GM12878 (cell line): Measurements from ENCODE around the gene GIGYF2. TPM values are rescaled to one million over a fixed set of nuclear protein-coding genes. Genes with fewer than 3 reads are reported as not detected.

ENCODE experiments used
- ATAC-seq: fragments of 200-7000 bp; cut with Tn5 transposase; 3 replicates; pipeline ENCODE4 v1.9.1; 2020; ENCODE audit warnings: mild to moderate bottlenecking, moderate library complexity
- BruUV-seq: library from RNA; stranded (reverse); fragments of 400-500 nt; replicated peaks from 2 replicates; lab custom pipeline; 2021; lab: Mats Ljungman, UMichigan
- CTCF ChIA-PET: fragments of 300-600 bp; sonication (Branson Sonifier 250); formaldehyde crosslinking; extraction: SDS; loops from one replicate; lab custom pipeline; 2021; ENCODE audit warnings: inconsistent platforms; lab: Yijun Ruan, JAX
- POLR2A ChIA-PET: fragments of 350-600 bp; formaldehyde crosslinking; extraction: SDS; loops from one replicate; lab custom pipeline; 2021; ENCODE audit warnings: inconsistent platforms; lab: Charles Lee
- RAD21 ChIA-PET: fragments of 300-600 bp; sonication (Branson Sonifier 250); formaldehyde crosslinking; loops from one replicate; lab custom pipeline; 2023; ENCODE audit warnings: antibody characterized with exemption; ENCODE audit not compliant: unreplicated experiment; lab: Charles Lee
- SMC1A ChIA-PET: fragments of 300-600 bp; sonication (Branson Sonifier 250); formaldehyde crosslinking; loops from one replicate; lab custom pipeline; 2023; ENCODE audit not compliant: unreplicated experiment, uncharacterized antibody; lab: Charles Lee
- DNase-seq: peaks from one replicate; pipeline ENCODE4 v3.0.0-alpha.2; 2011; ENCODE audit warnings: low read depth, low spot score
- FAIRE-seq: peaks from 3 replicates; lab custom pipeline; 2011; peaks lifted over from hg19 to GRCh38; lab: Jason Lieb, UNC
- H2AFZ ChIP-seq: 2 replicates; pipeline ENCODE4 v1.6.0; 2011; ENCODE audit warnings: low read depth, low read length, control low read depth; ENCODE audit not compliant: control insufficient read depth
- H3K27ac ChIP-seq: 2 replicates; pipeline ENCODE4 v1.5.1; 2011; ENCODE audit warnings: control low read depth; ENCODE audit not compliant: control insufficient read depth, insufficient read depth
- H3K27me3 ChIP-seq, 2 experiments: replicated peaks in 1 of 2; 2 replicates each; pipeline versions ENCODE4 v1.6.0 to v1.6.1; 2011; ENCODE audit warnings: low read length in 1 of 2; ENCODE audit not compliant: control insufficient read depth in 2 of 2, insufficient read depth in 2 of 2
- H3K36me3 ChIP-seq, 2 experiments: 2 replicates each; pipeline ENCODE4 v1.5.1; 2011; ENCODE audit warnings: low read length in 1 of 2; ENCODE audit not compliant: control insufficient read depth in 2 of 2, insufficient read depth in 2 of 2
- H3K4me1 ChIP-seq: 2 replicates; pipeline ENCODE4 v1.6.1; 2011; ENCODE audit warnings: mild to moderate bottlenecking, low read length, moderate library complexity, mixed read lengths; ENCODE audit not compliant: control insufficient read depth, insufficient read depth
- H3K4me2 ChIP-seq: 2 replicates; pipeline ENCODE4 v1.6.0; 2011; ENCODE audit warnings: control low read depth; ENCODE audit not compliant: control insufficient read depth, insufficient read depth
- H3K4me3 ChIP-seq: fragments of 200-600 bp; sonication (generic); 2 replicates; pipeline ENCODE4 v1.5.1; 2016
- H3K79me2 ChIP-seq: 2 replicates; pipeline ENCODE4 v1.6.0; 2011; ENCODE audit warnings: low read length; ENCODE audit not compliant: control insufficient read depth, insufficient read depth
- H3K9ac ChIP-seq: 2 replicates; pipeline ENCODE4 v1.8.0; 2011; ENCODE audit warnings: low read length, control low read depth, mixed read lengths; ENCODE audit not compliant: control insufficient read depth, insufficient read depth
- H3K9me3 ChIP-seq: replicated peaks from 3 replicates; pipeline ENCODE4 v1.5.1; 2011; ENCODE audit warnings: mild to moderate bottlenecking, low read length; ENCODE audit not compliant: control insufficient read depth, insufficient read depth
- H4K20me1 ChIP-seq: 2 replicates; pipeline ENCODE4 v1.6.0; 2011; ENCODE audit not compliant: control insufficient read depth, insufficient read depth
- ASH2L ChIP-seq: fragments of 300-600, 200-600 bp; sonication (generic); IDR thresholded peaks from 2 replicates; pipeline ENCODE4 v1.6.1; 2017; ENCODE audit warnings: low read depth, mild to moderate bottlenecking, borderline replicate concordance
- ATF2 ChIP-seq: IDR thresholded peaks from 2 replicates; pipeline ENCODE4 v1.6.1; 2012; ENCODE audit warnings: low read length, inconsistent platforms
- ATF7 ChIP-seq: fragments of 450-650 bp; IDR thresholded peaks from 2 replicates; pipeline ENCODE4 v1.6.1; 2016; ENCODE audit warnings: low read depth, mild to moderate bottlenecking
- BMI1 ChIP-seq: fragments of 450-650 bp; IDR thresholded peaks from 2 replicates; pipeline ENCODE4 v1.6.1; 2016; ENCODE audit warnings: mild to moderate bottlenecking, moderate library complexity, borderline replicate concordance
- CBFB ChIP-seq: IDR thresholded peaks from 2 replicates; pipeline ENCODE4 v1.6.1; 2016; ENCODE audit warnings: antibody characterized with exemption, low read depth
- CBX5 ChIP-seq: sonication (generic); IDR thresholded peaks from 2 replicates; pipeline ENCODE4 v1.6.1; 2016; ENCODE audit warnings: low read depth, moderate library complexity, mild to moderate bottlenecking, inconsistent platforms
- CEBPZ ChIP-seq: fragments of 150-350 bp; IDR thresholded peaks from 2 replicates; pipeline ENCODE4 v1.6.1; 2016; ENCODE audit warnings: low read depth, low read length
- EED ChIP-seq: sonication (generic); IDR thresholded peaks from 2 replicates; pipeline ENCODE4 v1.6.1; 2016; ENCODE audit warnings: antibody characterized with exemption, low read depth
- HSF1 ChIP-seq: fragments of 150-350 bp; IDR thresholded peaks from 2 replicates; pipeline ENCODE4 v1.6.1; 2014; ENCODE audit warnings: mild to moderate bottlenecking, low read depth, low read length
- IRF5 ChIP-seq: fragments of 450-650 bp; IDR thresholded peaks from 2 replicates; pipeline ENCODE4 v1.6.1; 2017; ENCODE audit warnings: borderline replicate concordance
- MTA2 ChIP-seq: fragments of 450-650 bp; IDR thresholded peaks from 2 replicates; pipeline ENCODE4 v1.6.1; 2016; ENCODE audit warnings: low read depth, mild to moderate bottlenecking, moderate library complexity
- NFIC ChIP-seq: IDR thresholded peaks from 2 replicates; pipeline ENCODE4 v1.6.1; 2012; ENCODE audit warnings: low read depth, mild to moderate bottlenecking, inconsistent platforms, low read length, moderate library complexity
- POU2F2 ChIP-seq: IDR thresholded peaks from 3 replicates; pipeline ENCODE4 v1.6.1; 2011; ENCODE audit warnings: low read depth, mild to moderate bottlenecking, low read length, borderline replicate concordance
- RUNX3 ChIP-seq: IDR thresholded peaks from 2 replicates; pipeline ENCODE4 v1.6.1; 2012; ENCODE audit warnings: low read length, inconsistent platforms
- SIX5 ChIP-seq: IDR thresholded peaks from 2 replicates; pipeline ENCODE4 v1.6.1; 2011; ENCODE audit warnings: mild to moderate bottlenecking, low read depth, low read length, moderate library complexity; ENCODE audit not compliant: severe bottlenecking
- SMAD1 ChIP-seq: fragments of 450-650 bp; IDR thresholded peaks from 2 replicates; pipeline ENCODE4 v1.6.1; 2018; ENCODE audit warnings: mild to moderate bottlenecking, low read depth; ENCODE audit not compliant: partially characterized antibody
- SUPT20H ChIP-seq: IDR thresholded peaks from 2 replicates; pipeline ENCODE4 v1.6.1; 2011; ENCODE audit warnings: low read depth, mild to moderate bottlenecking, low read length, moderate library complexity, borderline replicate concordance; ENCODE audit not compliant: control insufficient read depth
- ZBED1 ChIP-seq: IDR thresholded peaks from 2 replicates; pipeline ENCODE4 v1.6.1; 2016; ENCODE audit warnings: borderline replicate concordance
- WGBS: methylation state at CpG from one replicate; pipeline ENCODE4 v1.1.6; 2016; ENCODE audit warnings: low lambda C conversion rate; ENCODE audit not compliant: insufficient replicate concordance, insufficient coverage; ENCODE audit errors: missing lambda C conversion rate; 5-methylcytosine and 5-hydroxymethylcytosine counted together
- in situ Hi-C: fragments of 300-500 bp; cut with MboI; formaldehyde crosslinking; loops from 9 replicates; pipeline ENCODE4 v1.14.3; 2018; ENCODE audit warnings: mixed read lengths
- intact Hi-C: fragments of 100-400 bp; cut with micrococcal nuclease; formaldehyde crosslinking; loops from one replicate; pipeline ENCODE4 v1.14.2; 2022; ENCODE audit not compliant: unreplicated experiment
- polyA plus RNA-seq, 11 experiments: library from polyadenylated mRNA; depleted of rRNA in 4 of 11; unstranded in 6 of 11; stranded (reverse) in 5 of 11; fragments of >200 nt; fragmentation: Nextera tagmentation in 4 of 11; fragmentation: Illumina TruSeq in 1 of 11; extraction: Ambion mirVana in 4 of 11; extraction: Trizol in 1 of 11; gene quantifications; 1 replicate in 1 of 11; 2 replicates in 10 of 11; pipeline versions ENCODE4 v1.2.1 to v1.2.3, GENCODE V29; 2011 to 2016; ENCODE audit warnings: inconsistent platforms in 2 of 11, missing spikeins in 2 of 11, low read depth in 1 of 11
- total RNA-seq, 4 experiments: library from RNA; depleted of rRNA in 3 of 4; stranded (reverse); fragments of >200 nt in 3 of 4; fragmentation: Illumina TruSeq in 1 of 4; extraction: Trizol in 1 of 4; gene quantifications; 2 replicates each; pipeline versions ENCODE4 v1.2.1 to v1.2.3, GENCODE V29; 2013 to 2021

GIGYF2 gene
- total and polyA plus RNA-seq, 10 of the 15 experiments (the other 5 are each of a cell fraction or from before 2014, with no cell fraction given): 12.2 to 47.2 (median 39.0) TPM

- H3K9ac ChIP-seq: no peak overlapping the region
- POLR2A ChIA-PET: no interaction called here
- H3K4me1 ChIP-seq: no peaks in the 10 kb centered on the region
- in situ Hi-C loops (no loop called here), intact Hi-C loops (no loop called here)
- no peak overlapping the region for H3K4me2 ChIP-seq
- no TSS peak for BruUV-seq
- no peaks in the 10 kb centered on the region for H4K20me1 ChIP-seq
- no peak overlapping the region for H3K4me3 ChIP-seq
- no peak for DNase-seq
- H3K27ac ChIP-seq: no peak overlapping the region
- no peak for ATAC-seq
- no peaks in the 10 kb centered on the region for H3K79me2 ChIP-seq
- RAD21 ChIA-PET: no interaction called here
- SMC1A ChIA-PET: no interaction called here
- H2AFZ ChIP-seq: no peak overlapping the region
- no peak for FAIRE-seq
- peaks cover 2% of the 10 kb centered on the region; the same call in 2 of the 3 replicates for H3K9me3 ChIP-seq
- TF ChIP-seq IRF5: no peak
- no peak for TF ChIP-seq ATF7
- TF ChIP-seq BMI1: no peak
- no peak for TF ChIP-seq ASH2L
- no peak for TF ChIP-seq MTA2
- TF ChIP-seq SMAD1: no peak
- no peak for TF ChIP-seq EED
- TF ChIP-seq SIX5: no peak
- no peak for TF ChIP-seq NFIC
- TF ChIP-seq POU2F2: no peak
- no peak for TF ChIP-seq SUPT20H
- TF ChIP-seq HSF1: no peak
- no peak for TF ChIP-seq CBFB
- no peak for TF ChIP-seq ZBED1
- no peak for TF ChIP-seq CBX5
- no peak for TF ChIP-seq CEBPZ
- TF ChIP-seq ATF2: no peak
- no peak for TF ChIP-seq RUNX3
- peaks cover 1 to 20% of the 10 kb centered on the region in 2 experiments for H3K36me3 ChIP-seq
- CTCF ChIA-PET: no interaction called here
- H3K27me3 ChIP-seq: no peaks in the 10 kb centered on the region
- WGBS: 98% methylated on average over 3 of the region's 3 CpGs
Observed at GRCh38 chr2:232802091-232802490, 105.0 kb downstream of the GIGYF2 start.
